ENCODE measurements around the gene AKT2.

The AKT2 gene

GRCh38 chr19:40274585-40275544 lies 10.3 kb downstream of the AKT2 start:
- no peak for DNase-seq (ENCODE audit: low read depth in 2 of 2, low spot score in 1 of 2)

- no peak for DNase-seq (ENCODE audit: low read depth in 2 of 2, low spot score in 1 of 2)
Observed at GRCh38 chr19:40273469-40274360, 11.4 kb downstream of the AKT2 start.

GRCh38 chr19:40272261-40272660 lies 12.9 kb downstream of the AKT2 start:
- DNase-seq (ENCODE audit: low read depth in 2 of 2, low spot score in 1 of 2): no peak

GRCh38 chr19:40271706-40272105 lies 13.4 kb downstream of the AKT2 start:
- DNase-seq (ENCODE audit: low read depth in 2 of 2, low spot score in 1 of 2): no peak

GRCh38 chr19:40270362-40271089 lies 14.6 kb downstream of the AKT2 start:
- no peak for DNase-seq (ENCODE audit: low read depth in 2 of 2, low spot score in 1 of 2)

- no peak for DNase-seq (ENCODE audit: low read depth in 2 of 2, low spot score in 1 of 2)
Observed at GRCh38 chr19:40269216-40269940, 15.8 kb downstream of the AKT2 start.

GRCh38 chr19:40267601-40267997 lies 17.5 kb downstream of the AKT2 start:
- no peak for DNase-seq (ENCODE audit: low read depth in 2 of 2, low spot score in 1 of 2)

GRCh38 chr19:40266912-40267600 lies 18.1 kb downstream of the AKT2 start:
- DNase-seq (ENCODE audit: low read depth in 2 of 2, low spot score in 1 of 2): no peak

- no peak for DNase-seq (ENCODE audit: low read depth in 2 of 2, low spot score in 1 of 2)
Observed at GRCh38 chr19:40266119-40266518, 19.0 kb downstream of the AKT2 start.

- no peak for DNase-seq (ENCODE audit: low read depth in 2 of 2, low spot score in 1 of 2)
Observed at GRCh38 chr19:40265763-40266099, 19.4 kb downstream of the AKT2 start.

- no peak for DNase-seq (ENCODE audit: low read depth in 2 of 2, low spot score in 1 of 2)
Observed at GRCh38 chr19:40265055-40265762, 19.9 kb downstream of the AKT2 start.

GRCh38 chr19:40264314-40265054 lies 20.7 kb downstream of the AKT2 start:
- no peak for DNase-seq (ENCODE audit: low read depth in 2 of 2, low spot score in 1 of 2)

GRCh38 chr19:40263440-40264313 lies 21.5 kb downstream of the AKT2 start:
- no peak for DNase-seq (ENCODE audit: low read depth in 2 of 2, low spot score in 1 of 2)

- no peak for DNase-seq (ENCODE audit: low read depth in 2 of 2, low spot score in 1 of 2)
Observed at GRCh38 chr19:40262422-40262821, 22.7 kb downstream of the AKT2 start.

GRCh38 chr19:40261631-40262030 lies 23.5 kb downstream of the AKT2 start:
- DNase-seq (ENCODE audit: low read depth in 2 of 2, low spot score in 1 of 2): no peak

- no peak for DNase-seq (ENCODE audit: low read depth in 2 of 2, low spot score in 1 of 2)
Observed at GRCh38 chr19:40257096-40257517, 28.0 kb downstream of the AKT2 start.

GRCh38 chr19:40256512-40256911 lies 28.6 kb downstream of the AKT2 start:
- no peak for DNase-seq (ENCODE audit: low read depth in 2 of 2, low spot score in 1 of 2)
